Measurements from ENCODE around the gene CACNA1G. TPM values are rescaled to one million over a fixed set of nuclear protein-coding genes. Genes with fewer than 3 reads are reported as not detected.

Gene CACNA1G
- under 1 TPM; 0.06 to 0.10 TPM for total RNA-seq

- POLR2A ChIA-PET, result interaction anchor here (0.9 kb wide), 1 partner anchor 13 kb away, joined by 3 read pairs; the partner anchor contains the start of gene SPATA20
- CTCF ChIA-PET, result interaction anchor here (0.6 to 2.2 kb wide), 3 partner anchors 66 to 315 kb away, joined by 3 to 7 read pairs (median 3); no protein-coding TSS in a partner anchor
Measured at GRCh38 chr17:50560185-50560824, at the start of gene CACNA1G. TSS of gene CACNA1G (plus strand) at chr17:50560715. CDS start at chr17:50561460, 745 bp downstream.

GRCh38 chr17:50511058-50511457, 49.5 kb upstream of the CACNA1G start:
- ChIA-PET POLR2A (interaction anchor here (0.9 kb wide), 1 partner anchor 31 kb away, joined by 3 read pairs; no protein-coding TSS in a partner anchor), CTCF (interaction anchor here (0.9 to 1.4 kb wide), 5 partner anchors 10 to 114 kb away, joined by 3 to 5 read pairs (median 4); partner anchors contain the start of gene LRRC59)

- ChIA-PET POLR2A (no interaction called here), CTCF (interaction anchor here (0.6 to 1.0 kb wide), 2 partner anchors 81 to 591 kb away, joined by 3 read pairs; no protein-coding TSS in a partner anchor)
Measured at GRCh38 chr17:50513495-50513894, 47.0 kb upstream of the CACNA1G start.

GRCh38 chr17:50514388-50514787, 46.1 kb upstream of the CACNA1G start:
- CTCF ChIA-PET, result no interaction called here
- POLR2A ChIA-PET, result no interaction called here

- CTCF ChIA-PET, result no interaction called here
- POLR2A ChIA-PET, result no interaction called here
Measured at GRCh38 chr17:50514936-50515702, 45.4 kb upstream of the CACNA1G start.

GRCh38 chr17:50517011-50517410, 43.5 kb upstream of the CACNA1G start:
- ChIA-PET CTCF (interaction anchor here (0.5 kb wide), 1 partner anchor 263 kb away, joined by 3 read pairs; no protein-coding TSS in a partner anchor), POLR2A (no interaction called here)

- ChIA-PET POLR2A (interaction anchor here (0.6 kb wide), 1 partner anchor 14 kb away, joined by 9 read pairs; no protein-coding TSS in a partner anchor), CTCF (interaction anchor here (0.5 kb wide), 1 partner anchor 263 kb away, joined by 3 read pairs; no protein-coding TSS in a partner anchor)
Measured at GRCh38 chr17:50517504-50518383, 42.8 kb upstream of the CACNA1G start.

- ChIA-PET POLR2A (no interaction called here), CTCF (interaction anchor here (1.1 kb wide), 1 partner anchor 13 kb away, joined by 3 read pairs; no protein-coding TSS in a partner anchor)
Measured at GRCh38 chr17:50518384-50519023, 42.0 kb upstream of the CACNA1G start.

- CTCF ChIA-PET, result interaction anchor here (1.1 to 1.4 kb wide), 2 partner anchors 12 to 14 kb away, joined by 3 to 4 read pairs; no protein-coding TSS in a partner anchor
- POLR2A ChIA-PET, result no interaction called here
Measured at GRCh38 chr17:50519141-50519834, 41.2 kb upstream of the CACNA1G start.

- CTCF ChIA-PET, result interaction anchor here (1.4 to 1.7 kb wide), 2 partner anchors 16 to 37 kb away, joined by 4 to 5 read pairs; no protein-coding TSS in a partner anchor
- POLR2A ChIA-PET, result no interaction called here
Measured at GRCh38 chr17:50520483-50520882, 40.0 kb upstream of the CACNA1G start.

GRCh38 chr17:50521514-50521913, 39.0 kb upstream of the CACNA1G start:
- CTCF ChIA-PET, result interaction anchor here (1.7 kb wide), 1 partner anchor 38 kb away, joined by 5 read pairs; no protein-coding TSS in a partner anchor

GRCh38 chr17:50522766-50523165, 37.7 kb upstream of the CACNA1G start:
- POLR2A ChIA-PET, result no interaction called here
- CTCF ChIA-PET, result no interaction called here

More at GRCh38 chr17:50521514-50521913, 39.0 kb upstream of the CACNA1G start:
- POLR2A ChIA-PET, result no interaction called here

GRCh38 chr17:50523208-50523607, 37.3 kb upstream of the CACNA1G start:
- ChIA-PET CTCF (no interaction called here), POLR2A (no interaction called here)

GRCh38 chr17:50524838-50525237, 35.7 kb upstream of the CACNA1G start:
- CTCF ChIA-PET, result no interaction called here
- POLR2A ChIA-PET, result no interaction called here

GRCh38 chr17:50527155-50527762, 33.3 kb upstream of the CACNA1G start:
- ChIA-PET POLR2A (no interaction called here), CTCF (interaction anchor here (0.5 to 1.3 kb wide), 2 partner anchors 44 to 667 kb away, joined by 3 read pairs; no protein-coding TSS in a partner anchor)

GRCh38 chr17:50527949-50528474, 32.5 kb upstream of the CACNA1G start:
- POLR2A ChIA-PET, result no interaction called here

GRCh38 chr17:50529849-50530248, 30.7 kb upstream of the CACNA1G start:
- ChIA-PET CTCF (interaction anchor here (1.4 kb wide), 1 partner anchor 18 kb away, joined by 5 read pairs; no protein-coding TSS in a partner anchor), POLR2A (no interaction called here)

More at GRCh38 chr17:50527949-50528474, 32.5 kb upstream of the CACNA1G start:
- CTCF ChIA-PET, result interaction anchor here (0.5 to 1.3 kb wide), 2 partner anchors 45 to 666 kb away, joined by 3 read pairs; no protein-coding TSS in a partner anchor

Measured in activated CD8-positive, alpha-beta memory T cell treated with anti-CD3 and anti-CD28 coated beads for 36 hours (primary cell).